PC-3 (cell line): Measurements from ENCODE around the gene SHISA6. TPM values are rescaled to one million over a fixed set of nuclear protein-coding genes. Genes with fewer than 3 reads are reported as not detected.

Source experiments
- ATAC-seq: fragments of 200-7000 bp; cut with Tn5 transposase; 2 replicates; pipeline ENCODE4 v1.9.1; 2020; ENCODE audit warnings: mild to moderate bottlenecking, moderate library complexity
- BruUV-seq: library from RNA; stranded (reverse); fragments of 400-500 nt; replicated peaks from 2 replicates; lab custom pipeline; 2021; lab: Mats Ljungman, UMichigan
- CTCF ChIA-PET: fragments of 300-600 bp; sonication (Branson Sonifier 250); formaldehyde crosslinking; loops from one replicate; lab custom pipeline; 2022; ENCODE audit warnings: antibody characterized with exemption; lab: Charles Lee
- POLR2A ChIA-PET: fragments of 300-600 bp; sonication (Branson Sonifier 250); formaldehyde crosslinking; loops from one replicate; lab custom pipeline; 2022; ENCODE audit warnings: antibody characterized with exemption; ENCODE audit not compliant: unreplicated experiment; lab: Charles Lee
- DNase-seq: peaks from one replicate; pipeline ENCODE4 v3.0.0-alpha.2; 2015
- H2AFZ ChIP-seq: fragments of 300-600 bp; sonication (generic); 2 replicates; pipeline ENCODE4 v1.6.0; 2016; ENCODE audit warnings: antibody characterized with exemption, low read length
- H3F3A ChIP-seq: fragments of 300-600 bp; sonication (generic); one replicate; pipeline ENCODE4 v1.6.0; 2017; ENCODE audit warnings: antibody characterized with exemption, low read length, control low read depth, mild to moderate bottlenecking; ENCODE audit not compliant: unreplicated experiment
- H3K27ac ChIP-seq: fragments of 300-600 bp; sonication (generic); 2 replicates; pipeline ENCODE4 v1.5.1; 2016; ENCODE audit warnings: mild to moderate bottlenecking, low read length
- H3K27me3 ChIP-seq: fragments of 300-600 bp; sonication (generic); 2 replicates; pipeline ENCODE4 v1.6.1; 2016; ENCODE audit warnings: low read length, mixed read lengths
- H3K36me3 ChIP-seq: fragments of 300-600 bp; sonication (generic); 2 replicates; pipeline ENCODE4 v1.6.1; 2016; ENCODE audit warnings: low read depth, mixed run types, low read length, mixed read lengths
- H3K4me1 ChIP-seq: fragments of 300-600 bp; sonication (generic); 2 replicates; pipeline ENCODE4 v1.5.1; 2016; ENCODE audit warnings: low read length; ENCODE audit not compliant: insufficient read depth
- H3K4me2 ChIP-seq: fragments of 300-600 bp; sonication (generic); 2 replicates; pipeline ENCODE4 v1.6.0; 2016; ENCODE audit warnings: low read length
- H3K4me3 ChIP-seq: fragments of 300-600 bp; sonication (generic); 2 replicates; pipeline ENCODE4 v1.5.1; 2016; ENCODE audit warnings: mild to moderate bottlenecking, low read length, mixed read lengths
- H3K79me2 ChIP-seq: fragments of 300-600 bp; sonication (generic); 2 replicates; pipeline ENCODE4 v1.6.1; 2017; ENCODE audit warnings: low read length, mixed read lengths
- H3K9ac ChIP-seq: fragments of 300-600 bp; sonication (generic); 2 replicates; pipeline ENCODE4 v1.6.0; 2016; ENCODE audit warnings: mild to moderate bottlenecking, low read length
- H3K9me2 ChIP-seq: fragments of 300-600 bp; sonication (generic); replicated peaks from 2 replicates; pipeline ENCODE4 v1.6.1; 2016; ENCODE audit warnings: mixed run types, low read length, mixed read lengths
- H3K9me3 ChIP-seq: fragments of 300-600 bp; sonication (generic); 2 replicates; pipeline ENCODE4 v1.6.1; 2016; ENCODE audit warnings: low read length, mixed read lengths
- H4K20me1 ChIP-seq: fragments of 300-600 bp; sonication (generic); 2 replicates; pipeline ENCODE4 v1.6.1; 2016; ENCODE audit warnings: low read length, mixed read lengths
- CTCF ChIP-seq: fragments of 300-600 bp; sonication (generic); conservative IDR thresholded peaks from 2 replicates; pipeline ENCODE4 v1.5.1; 2017; ENCODE audit warnings: antibody characterized with exemption, low read depth, mild to moderate bottlenecking, low read length
- EZH2 ChIP-seq: fragments of 300-600 bp; sonication (generic); IDR thresholded peaks from one replicate; pipeline ENCODE4 v1.6.1; 2017; ENCODE audit warnings: antibody characterized with exemption, mild to moderate bottlenecking, low read length; ENCODE audit not compliant: unreplicated experiment
- EZH2phosphoT487 ChIP-seq: fragments of 300-600 bp; sonication (generic); IDR thresholded peaks from 2 replicates; pipeline ENCODE4 v1.6.1; 2018; ENCODE audit warnings: mild to moderate bottlenecking, antibody characterized with exemption, low read length, borderline replicate concordance
- intact Hi-C: fragments of 100-400 bp; cut with micrococcal nuclease; formaldehyde crosslinking; loops from 2 replicates; pipeline ENCODE4 v1.9.0; 2023
- total RNA-seq: library from RNA; depleted of rRNA; stranded (reverse); fragments of >200 nt; gene quantifications from 2 replicates; pipeline ENCODE4 v1.2.3, GENCODE V29; 2014

Gene SHISA6
- total RNA-seq, 1 experiment from 2014 or later: not detected

- no peak overlapping the region for H3K4me3 ChIP-seq
- no TSS peak for BruUV-seq
- H3K36me3 ChIP-seq: no peaks in the 10 kb centered on the region
- no peaks in the 10 kb centered on the region for H4K20me1 ChIP-seq
- no peak overlapping the region for H2AFZ ChIP-seq
- no peak overlapping the region for H3K9ac ChIP-seq
- no peaks in the 10 kb centered on the region for H3K4me1 ChIP-seq
- no peaks in the 10 kb centered on the region for H3F3A ChIP-seq
- H3K4me2 ChIP-seq: no peak overlapping the region
- no peaks in the 10 kb centered on the region for H3K79me2 ChIP-seq
- H3K9me3 ChIP-seq: no peaks in the 10 kb centered on the region
- intact Hi-C loops: no loop called here
- ChIA-PET POLR2A (no interaction called here), CTCF (no interaction called here)
- DNase-seq (no peak), ATAC-seq (no peak)
- H3K27ac ChIP-seq: no peak overlapping the region
- no peak for TF ChIP-seq EZH2phosphoT487
- H3K9me2 ChIP-seq: no peaks in the 10 kb centered on the region
- H3K27me3 ChIP-seq: no peaks in the 10 kb centered on the region
Measured at GRCh38 chr17:11610999-11611566, 370.1 kb downstream of the SHISA6 start.

- H3K9me3 ChIP-seq: no peaks in the 10 kb centered on the region
- no peaks in the 10 kb centered on the region for H3K79me2 ChIP-seq
- H3K9me2 ChIP-seq: no peaks in the 10 kb centered on the region
- no peak overlapping the region for H3K27ac ChIP-seq
- no peak overlapping the region for H2AFZ ChIP-seq
- no peak overlapping the region for H3K9ac ChIP-seq
- no peak overlapping the region for H3K4me3 ChIP-seq
- H3F3A ChIP-seq: no peaks in the 10 kb centered on the region
- DNase-seq (no peak), ATAC-seq (no peak)
- no TSS peak for BruUV-seq
- H4K20me1 ChIP-seq: no peaks in the 10 kb centered on the region
- intact Hi-C loops: no loop called here
- TF ChIP-seq EZH2: no peak
- TF ChIP-seq CTCF: no peak
- no peak for TF ChIP-seq EZH2phosphoT487
- CTCF ChIA-PET: no interaction called here
- no peaks in the 10 kb centered on the region for H3K36me3 ChIP-seq
- no peaks in the 10 kb centered on the region for H3K27me3 ChIP-seq
- H3K4me1 ChIP-seq: no peaks in the 10 kb centered on the region
- POLR2A ChIA-PET: no interaction called here
- no peak overlapping the region for H3K4me2 ChIP-seq
Measured at GRCh38 chr17:11612956-11613355, 371.9 kb downstream of the SHISA6 start.
